ENCODE measurements around the gene GABRB1.

GABRB1 gene

GRCh38 chr4:47342796-47343195, 311.4 kb downstream of the GABRB1 start (continued):
- no peak for TF ChIP-seq POU6F1 (CRISPR knock-in tag; IDR thresholded peaks at IDR 0.05; ENCODE audit: borderline replicate concordance, low read depth)

GRCh38 chr4:47349326-47349725, 318.0 kb downstream of the GABRB1 start:
- TF ChIP-seq GLIS3 (CRISPR knock-in tag; IDR thresholded peaks at IDR 0.05) (no peak), RARB (CRISPR knock-in tag; IDR thresholded peaks at IDR 0.05) (no peak), TSHZ2 (CRISPR knock-in tag; IDR thresholded peaks at IDR 0.05) (no peak), TCF4 (CRISPR knock-in tag; IDR thresholded peaks at IDR 0.05; ENCODE audit: borderline replicate concordance) (no peak), SNAI2 (CRISPR knock-in tag; IDR thresholded peaks at IDR 0.05) (no peak)
- peak; percentile 31; the same call in 2 of the 3 replicates for ATAC-seq

- no peak for ATAC-seq
- no peak for TF ChIP-seq ESRRG (CRISPR knock-in tag; IDR thresholded peaks at IDR 0.05)
- TF ChIP-seq PATZ1 (CRISPR knock-in tag; IDR thresholded peaks at IDR 0.05; ENCODE audit: borderline replicate concordance) = no peak
- TF ChIP-seq ZNF70 (CRISPR knock-in tag; IDR thresholded peaks at IDR 0.05) = no peak
- TF ChIP-seq ZFP3 (CRISPR knock-in tag; IDR thresholded peaks at IDR 0.05) = no peak
- TF ChIP-seq ISL1 (CRISPR knock-in tag; IDR thresholded peaks at IDR 0.05) = no peak
- no peak for TF ChIP-seq BACH2 (CRISPR knock-in tag; IDR thresholded peaks at IDR 0.05; ENCODE audit: borderline replicate concordance)
- no peak for TF ChIP-seq RARB (CRISPR knock-in tag; IDR thresholded peaks at IDR 0.05)
- TF ChIP-seq POU6F1 (CRISPR knock-in tag; IDR thresholded peaks at IDR 0.05; ENCODE audit: borderline replicate concordance, low read depth) = no peak
- TF ChIP-seq CREB5 (CRISPR knock-in tag; IDR thresholded peaks at IDR 0.05; ENCODE audit: low read depth) = no peak
Measured at GRCh38 chr4:47355568-47355967, 324.2 kb downstream of the GABRB1 start.

GRCh38 chr4:47359891-47360290, 328.5 kb downstream of the GABRB1 start:
- no peak for ATAC-seq
- no peak for TF ChIP-seq PATZ1 (CRISPR knock-in tag; IDR thresholded peaks at IDR 0.05; ENCODE audit: borderline replicate concordance)
- no peak for TF ChIP-seq ZFP3 (CRISPR knock-in tag; IDR thresholded peaks at IDR 0.05)
- TF ChIP-seq ZNF8 (CRISPR knock-in tag; IDR thresholded peaks at IDR 0.05) = no peak
- no peak for TF ChIP-seq CREB5 (CRISPR knock-in tag; IDR thresholded peaks at IDR 0.05; ENCODE audit: low read depth)
- no peak for TF ChIP-seq SNAI2 (CRISPR knock-in tag; IDR thresholded peaks at IDR 0.05)

Data from SK-N-SH treated with all-trans-retinoic acid at 6 μM for 48 hours (cell line).